H9 (cell line): ENCODE data around the gene TTLL3. TPM values are rescaled to one million over a fixed set of nuclear protein-coding genes. Genes with fewer than 3 reads are reported as not detected.

Experiments used
- DNase-seq: peaks from one replicate; pipeline ENCODE4 v3.0.0-alpha.2; 2017
- H2AFZ ChIP-seq: one replicate; pipeline ENCODE4 v1.6.1; 2013; ENCODE audit warnings: mild to moderate bottlenecking, low read length, control low read depth, moderate library complexity
- H2AK5ac ChIP-seq: 2 replicates; pipeline ENCODE4 v1.6.1; 2013; ENCODE audit warnings: low read length, control low read depth, mixed read lengths; ENCODE audit not compliant: insufficient read length
- H2BK120ac ChIP-seq: one replicate; pipeline ENCODE4 v1.6.1; 2013; ENCODE audit warnings: low read depth, mild to moderate bottlenecking, low read length, control low read depth, inconsistent platforms; ENCODE audit not compliant: poor library complexity, severe bottlenecking
- H2BK12ac ChIP-seq: 2 replicates; pipeline ENCODE4 v1.6.1; 2013; ENCODE audit warnings: low read length, control low read depth, mixed read lengths, low read depth; ENCODE audit not compliant: insufficient read length
- H2BK15ac ChIP-seq: 2 replicates; pipeline ENCODE4 v1.6.1; 2013; ENCODE audit warnings: low read depth, low read length, control low read depth
- H2BK20ac ChIP-seq: one replicate; pipeline ENCODE4 v1.6.1; 2013; ENCODE audit warnings: low read depth, mild to moderate bottlenecking, low read length, control low read depth, inconsistent platforms; ENCODE audit not compliant: poor library complexity, severe bottlenecking
- H2BK5ac ChIP-seq: 2 replicates; pipeline ENCODE4 v1.6.1; 2013; ENCODE audit warnings: low read length, control low read depth, mixed read lengths; ENCODE audit not compliant: insufficient read length
- H3K14ac ChIP-seq: 2 replicates; pipeline ENCODE4 v1.6.1; 2013; ENCODE audit warnings: low read length, control low read depth; ENCODE audit not compliant: insufficient read depth
- H3K18ac ChIP-seq: 2 replicates; pipeline ENCODE4 v1.6.1; 2013; ENCODE audit warnings: low read depth, mild to moderate bottlenecking, mixed read lengths, low read length, control low read depth; ENCODE audit not compliant: insufficient read length
- H3K23ac ChIP-seq: 2 replicates; pipeline ENCODE4 v1.6.1; 2013; ENCODE audit warnings: low read length, control low read depth, mixed read lengths, low read depth; ENCODE audit not compliant: insufficient read length
- H3K23me2 ChIP-seq: 2 replicates; pipeline ENCODE4 v1.6.1; 2013; ENCODE audit warnings: low read depth, mild to moderate bottlenecking, mixed read lengths, low read length, control low read depth; ENCODE audit not compliant: insufficient read length, poor library complexity, severe bottlenecking
- H3K27ac ChIP-seq: 2 replicates; pipeline ENCODE4 v1.5.1; 2013; ENCODE audit warnings: low read length, control low read depth, mixed read lengths, low read depth; ENCODE audit not compliant: insufficient read length
- H3K27me3 ChIP-seq: 2 replicates; pipeline ENCODE4 v1.6.1; 2013; ENCODE audit warnings: low read length, control low read depth, inconsistent platforms; ENCODE audit not compliant: insufficient read depth
- H3K4ac ChIP-seq: 2 replicates; pipeline ENCODE4 v1.6.1; 2013; ENCODE audit warnings: low read depth, mild to moderate bottlenecking, control low read depth, inconsistent platforms, low read length, moderate library complexity
- H3K4me1 ChIP-seq: 2 replicates; pipeline ENCODE4 v1.6.1; 2013; ENCODE audit warnings: low read length, control low read depth, inconsistent platforms; ENCODE audit not compliant: insufficient read depth
- H3K4me2 ChIP-seq: 2 replicates; pipeline ENCODE4 v1.6.1; 2013; ENCODE audit warnings: low read length, control low read depth, mixed read lengths; ENCODE audit not compliant: insufficient read length, insufficient read depth
- H3K56ac ChIP-seq: 2 replicates; pipeline ENCODE4 v1.6.1; 2013; ENCODE audit warnings: low read depth, mild to moderate bottlenecking, mixed read lengths, low read length, control low read depth; ENCODE audit not compliant: insufficient read length
- H3K79me1 ChIP-seq: 2 replicates; pipeline ENCODE4 v1.6.1; 2013; ENCODE audit warnings: low read depth, mild to moderate bottlenecking, moderate library complexity, low read length, control low read depth, inconsistent platforms; ENCODE audit not compliant: insufficient read depth, poor library complexity, severe bottlenecking
- H3K79me2 ChIP-seq: 2 replicates; pipeline ENCODE4 v1.6.1; 2013; ENCODE audit warnings: low read length, control low read depth, inconsistent platforms; ENCODE audit not compliant: insufficient read depth
- H3K9ac ChIP-seq: 2 replicates; pipeline ENCODE4 v1.6.1; 2013; ENCODE audit warnings: low read length, control low read depth, mixed read lengths; ENCODE audit not compliant: insufficient read length; ENCODE audit errors: extremely low read depth
- H3K9me3 ChIP-seq: one replicate; pipeline ENCODE4 v1.6.1; 2013; ENCODE audit warnings: low read depth, low read length, inconsistent platforms; ENCODE audit not compliant: control insufficient read depth
- H3T11ph ChIP-seq: one replicate; pipeline ENCODE4 v1.6.1; 2013; ENCODE audit warnings: mild to moderate bottlenecking, low read length, control low read depth, inconsistent platforms
- H4K20me1 ChIP-seq: one replicate; pipeline ENCODE4 v1.6.1; 2013; ENCODE audit not compliant: control insufficient read depth, insufficient read length, insufficient read depth
- H4K5ac ChIP-seq: 2 replicates; pipeline ENCODE4 v1.6.1; 2013; ENCODE audit warnings: low read depth, mild to moderate bottlenecking, mixed read lengths, low read length, control low read depth; ENCODE audit not compliant: insufficient read length
- H4K8ac ChIP-seq: replicated peaks from 2 replicates; pipeline ENCODE4 v1.6.1; 2013; ENCODE audit warnings: low read length, control low read depth, mixed read lengths, low read depth; ENCODE audit not compliant: insufficient read length
- H4K91ac ChIP-seq: 2 replicates; pipeline ENCODE4 v1.6.1; 2013; ENCODE audit warnings: low read depth, mild to moderate bottlenecking, moderate library complexity, mixed read lengths, low read length, control low read depth; ENCODE audit not compliant: insufficient read length
- H3K27ac Mint-ChIP-seq, 3 experiments: 2 replicates in 2 of 3; 3 replicates in 1 of 3; pipeline ENCODE4 v1.8.0; 2020 to 2021; ENCODE audit warnings: mixed read lengths in 3 of 3, mild to moderate bottlenecking in 1 of 3, moderate library complexity in 1 of 3
- H3K27me3 Mint-ChIP-seq: 2 replicates; pipeline ENCODE4 v1.8.0; 2021; ENCODE audit warnings: low read depth, mild to moderate bottlenecking, moderate library complexity, mixed read lengths
- H3K36me3 Mint-ChIP-seq, 3 experiments: 2 replicates in 2 of 3; 3 replicates in 1 of 3; pipeline ENCODE4 v1.8.0; 2020 to 2021; ENCODE audit warnings: low read depth in 3 of 3, mixed read lengths in 3 of 3; ENCODE audit not compliant: insufficient read depth in 1 of 3
- H3K4me1 Mint-ChIP-seq, 2 experiments: 2 replicates each; pipeline ENCODE4 v1.8.0; 2020; ENCODE audit warnings: mixed read lengths in 2 of 2
- H3K4me3 Mint-ChIP-seq, 2 experiments: 2 replicates in 1 of 2; 3 replicates in 1 of 2; pipeline ENCODE4 v1.8.0; 2020 to 2021; ENCODE audit warnings: mild to moderate bottlenecking in 2 of 2, mixed read lengths in 2 of 2, moderate library complexity in 1 of 2
- H3K9me3 Mint-ChIP-seq, 2 experiments: 2 replicates in 1 of 2; 3 replicates in 1 of 2; pipeline ENCODE4 v1.8.0; 2020; ENCODE audit warnings: mild to moderate bottlenecking in 2 of 2, mixed read lengths in 2 of 2, moderate library complexity in 1 of 2
- CTCF ChIP-seq: fragments of 200-600 bp; sonication (generic); conservative IDR thresholded peaks from 3 replicates; pipeline ENCODE4 v1.8.0; 2021; ENCODE audit warnings: antibody characterized with exemption, mild to moderate bottlenecking
- WGBS: extraction: QIAGEN DNeasy Blood & Tissue Kit; methylation state at CpG from one replicate; pipeline ENCODE4 v1.1.7; 2013; ENCODE audit warnings: missing lambda C conversion rate, low lambda C conversion rate, mixed read lengths; ENCODE audit not compliant: insufficient read length; ENCODE audit errors: extremely low coverage; 5-methylcytosine and 5-hydroxymethylcytosine counted together
- total RNA-seq: library from RNA; stranded (reverse); gene quantifications from 2 replicates; pipeline ENCODE4 v1.2.1, GENCODE V29; 2021

The TTLL3 gene
- total RNA-seq, 1 experiment from 2014 or later = 14.4 TPM

- H3K14ac ChIP-seq = no peak overlapping the region
- no peak overlapping the region for H3K23ac ChIP-seq
- H2BK120ac ChIP-seq = no peak overlapping the region
- no peak overlapping the region for H4K91ac ChIP-seq
- H4K5ac ChIP-seq = no peak overlapping the region
- H2AFZ ChIP-seq = no peak overlapping the region
- H2AK5ac ChIP-seq = no peak overlapping the region
- H3K4me2 ChIP-seq = no peak overlapping the region
- TF ChIP-seq CTCF = no peak
- no peak overlapping the region for H3K4ac ChIP-seq
- H2BK12ac ChIP-seq = no peak overlapping the region
- no peaks in the 10 kb centered on the region; the same call in 1 of the 2 replicates for H3K27me3 ChIP-seq
- no peaks in the 10 kb centered on the region for H3K79me1 ChIP-seq
- Mint-ChIP-seq H3K27me3 (peaks cover 57% of the 10 kb centered on the region), H3K27ac (no peak overlapping the region), H3K9me3 (no peaks in the 10 kb centered on the region), H3K36me3 (peaks cover 0 to 16% (median 2%) of the 10 kb centered on the region in 3 experiments; a peak in 3 of 7 replicates), H3K4me1 (peaks cover 21 to 32% of the 10 kb centered on the region in 2 experiments), H3K4me3 (no peak overlapping the region)
- H2BK15ac ChIP-seq = no peak overlapping the region
- no peak overlapping the region for H2BK20ac ChIP-seq
- H3K23me2 ChIP-seq = no peaks in the 10 kb centered on the region
- no peaks in the 10 kb centered on the region for H4K20me1 ChIP-seq
- no peak for DNase-seq
- no peaks in the 10 kb centered on the region for H3K9me3 ChIP-seq
- H3K9ac ChIP-seq = no peak overlapping the region
- no peak overlapping the region for H3K18ac ChIP-seq
- H3K79me2 ChIP-seq = no peaks in the 10 kb centered on the region
- H3K56ac ChIP-seq = no peak overlapping the region
- H2BK5ac ChIP-seq = no peak overlapping the region
- no peak overlapping the region for H3K27ac ChIP-seq
- H3K4me1 ChIP-seq = no peaks in the 10 kb centered on the region
- H4K8ac ChIP-seq = no peak overlapping the region
- H3T11ph ChIP-seq = no peak overlapping the region
- no CpG with 5 or more reads among the region's 6 CpGs for WGBS
These were observed 41.8 kb upstream of the TTLL3 start for GRCh38 chr3:9768141-9768775.
